ENCODE results near the gene MCL1.

Gene MCL1

GRCh38 chr1:150550222-150551050 lies 29.0 kb downstream of the MCL1 start:
- no peak for DNase-seq (ENCODE audit: low spot score)
- in situ Hi-C loops (cut with MboI; ENCODE audit: low pct_unique_long_range_greater_than_20kb, low sequenced_read_pairs, unreplicated experiment): no loop called here

GRCh38 chr1:150549496-150550221 lies 29.8 kb downstream of the MCL1 start:
- in situ Hi-C loops (cut with MboI; ENCODE audit: low pct_unique_long_range_greater_than_20kb, low sequenced_read_pairs, unreplicated experiment): loop anchor here (25.0 kb wide), 1 partner anchor 287 kb away; the partner anchor contains the start of genes APH1A, C1orf54 and CA14
- TF ChIP-seq CTCF (IDR thresholded peaks at IDR 0.05; ENCODE audit: extremely low read depth, insufficient read depth, missing control alignments): no peak
- DNase-seq (ENCODE audit: low spot score): no peak

More at GRCh38 chr1:150550222-150551050, 29.0 kb downstream of the MCL1 start:
- no peak for TF ChIP-seq CTCF (IDR thresholded peaks at IDR 0.05; ENCODE audit: extremely low read depth, insufficient read depth, missing control alignments)

- peak; percentile 18 for TF ChIP-seq CTCF (IDR thresholded peaks at IDR 0.05; ENCODE audit: extremely low read depth, insufficient read depth, missing control alignments)
- peak; percentile 83 for DNase-seq (ENCODE audit: low spot score)
- in situ Hi-C loops (cut with MboI; ENCODE audit: low pct_unique_long_range_greater_than_20kb, low sequenced_read_pairs, unreplicated experiment): loop anchor here (25.0 kb wide), 1 partner anchor 287 kb away; the partner anchor contains the start of genes APH1A, C1orf54 and CA14
Measured at GRCh38 chr1:150548632-150549495, 30.5 kb downstream of the MCL1 start, which contains the start of gene ADAMTSL4. TSS of gene ADAMTSL4 (plus strand) at chr1:150549408. CDS start at chr1:150552289, 2,881 bp downstream.

- no peak for DNase-seq (ENCODE audit: low spot score)
- TF ChIP-seq CTCF (IDR thresholded peaks at IDR 0.05; ENCODE audit: extremely low read depth, insufficient read depth, missing control alignments): no peak
Measured at GRCh38 chr1:150548324-150548631, 31.1 kb downstream of the MCL1 start.

GRCh38 chr1:150546294-150546937 lies 33.0 kb downstream of the MCL1 start:
- DNase-seq (ENCODE audit: low spot score): no peak
- in situ Hi-C loops (cut with MboI; ENCODE audit: low pct_unique_long_range_greater_than_20kb, low sequenced_read_pairs, unreplicated experiment): loop anchor here (25.0 kb wide), 1 partner anchor 284 kb away; the partner anchor contains the start of genes APH1A, C1orf54 and CA14
- no peak for TF ChIP-seq CTCF (IDR thresholded peaks at IDR 0.05; ENCODE audit: extremely low read depth, insufficient read depth, missing control alignments)

More at GRCh38 chr1:150548324-150548631, 31.1 kb downstream of the MCL1 start:
- in situ Hi-C loops (cut with MboI; ENCODE audit: low pct_unique_long_range_greater_than_20kb, low sequenced_read_pairs, unreplicated experiment): loop anchor here (25.0 kb wide), 1 partner anchor 286 kb away; the partner anchor contains the start of genes APH1A, C1orf54 and CA14

Measured in GM13977 (cell line).